IMR-90 (cell line): ENCODE measurements around the gene PRH1. TPM values are rescaled to one million over a fixed set of nuclear protein-coding genes. Genes with fewer than 3 reads are reported as not detected.

Experiments
- ATAC-seq: fragments of 200-7000 bp; cut with Tn5 transposase; 2 replicates; pipeline ENCODE4 v1.9.1; 2020; ENCODE audit warnings: low read depth, mild to moderate bottlenecking, moderate library complexity
- BruUV-seq: library from RNA; stranded (reverse); fragments of 400-500 nt; replicated peaks from 2 replicates; lab custom pipeline; 2021; lab: Mats Ljungman, UMichigan
- CTCF ChIA-PET: fragments of 300-600 bp; formaldehyde crosslinking; extraction: SDS; loops from one replicate; lab custom pipeline; 2021; ENCODE audit warnings: antibody characterized with exemption; lab: Yijun Ruan, JAX
- POLR2A ChIA-PET: fragments of 300-600 bp; sonication (Branson Sonifier 250); formaldehyde crosslinking; loops from one replicate; lab custom pipeline; 2022; ENCODE audit warnings: antibody characterized with exemption; ENCODE audit not compliant: unreplicated experiment; lab: Charles Lee
- DNase-seq: peaks from one replicate; pipeline ENCODE4 v3.0.0; 2013
- H2AFZ ChIP-seq: replicated peaks from 2 replicates; pipeline ENCODE3; 2013; ENCODE audit warnings: low read length, mild to moderate bottlenecking; ENCODE audit not compliant: poor library complexity
- H2AK5ac ChIP-seq: 2 replicates; pipeline ENCODE4 v1.6.1; 2013; ENCODE audit warnings: low read depth, low read length, inconsistent platforms
- H2AK9ac ChIP-seq: replicated peaks from 2 replicates; pipeline ENCODE3; 2013; ENCODE audit warnings: mild to moderate bottlenecking, low read depth, low read length, moderate library complexity; ENCODE audit not compliant: poor library complexity
- H2BK120ac ChIP-seq: 2 replicates; pipeline ENCODE4 v1.6.1; 2013; ENCODE audit warnings: low read depth, low read length, inconsistent platforms
- H2BK15ac ChIP-seq: 3 replicates; pipeline ENCODE4 v1.6.1; 2013; ENCODE audit warnings: low read depth, low read length, inconsistent platforms
- H2BK20ac ChIP-seq: 2 replicates; pipeline ENCODE4 v1.6.1; 2013; ENCODE audit warnings: low read depth, mild to moderate bottlenecking, inconsistent platforms, low read length, moderate library complexity
- H2BK5ac ChIP-seq: 2 replicates; pipeline ENCODE4 v1.6.1; 2013; ENCODE audit warnings: mild to moderate bottlenecking, low read depth, low read length, inconsistent platforms; ENCODE audit not compliant: poor library complexity, severe bottlenecking
- H3K14ac ChIP-seq: replicated peaks from 2 replicates; pipeline ENCODE4 v1.6.1; 2013; ENCODE audit warnings: low read depth, low read length, inconsistent platforms
- H3K18ac ChIP-seq: 2 replicates; pipeline ENCODE4 v1.6.1; 2013; ENCODE audit warnings: low read depth, low read length, control low read depth
- H3K23ac ChIP-seq: 2 replicates; pipeline ENCODE4 v1.6.1; 2013; ENCODE audit warnings: low read depth, low read length, inconsistent platforms
- H3K27ac ChIP-seq: 2 replicates; pipeline ENCODE4 v1.5.1; 2013; ENCODE audit warnings: mild to moderate bottlenecking, control low read depth, low read length; ENCODE audit not compliant: insufficient read depth
- H3K27me3 ChIP-seq: 2 replicates; pipeline ENCODE4 v1.6.1; 2013; ENCODE audit warnings: low read length; ENCODE audit not compliant: control insufficient read depth, insufficient read depth
- H3K36me3 ChIP-seq: 2 replicates; pipeline ENCODE4 v1.6.1; 2013; ENCODE audit warnings: low read length, mixed read lengths; ENCODE audit not compliant: control insufficient read depth, insufficient read depth
- H3K4ac ChIP-seq: 2 replicates; pipeline ENCODE4 v1.6.1; 2013; ENCODE audit warnings: low read depth, low read length, inconsistent platforms
- H3K4me1 ChIP-seq: 2 replicates; pipeline ENCODE4 v1.6.1; 2013; ENCODE audit warnings: low read length, mixed read lengths; ENCODE audit not compliant: control insufficient read depth, insufficient read depth
- H3K4me2 ChIP-seq: 2 replicates; pipeline ENCODE4 v1.6.1; 2013; ENCODE audit warnings: low read depth, mild to moderate bottlenecking, control low read depth, low read length, moderate library complexity
- H3K4me3 ChIP-seq: 2 replicates; pipeline ENCODE4 v1.5.1; 2013; ENCODE audit warnings: low read depth, mild to moderate bottlenecking, control low read depth, low read length, moderate library complexity; ENCODE audit not compliant: insufficient read depth
- H3K56ac ChIP-seq: 2 replicates; pipeline ENCODE4 v1.6.1; 2013; ENCODE audit warnings: low read length, inconsistent platforms; ENCODE audit not compliant: insufficient read depth; ENCODE audit errors: extremely low read depth
- H3K79me1 ChIP-seq, 2 experiments: 2 replicates each; pipeline ENCODE4 v1.6.1; 2013; ENCODE audit warnings: low read length in 2 of 2, inconsistent platforms in 1 of 2, low read depth in 1 of 2
- H3K9ac ChIP-seq: 2 replicates; pipeline ENCODE4 v1.6.1; 2013; ENCODE audit warnings: low read depth, low read length, control low read depth
- H3K9me1 ChIP-seq: 2 replicates; pipeline ENCODE4 v1.6.1; 2013; ENCODE audit warnings: low read length, inconsistent platforms; ENCODE audit not compliant: insufficient read depth
- H3K9me3 ChIP-seq: 2 replicates; pipeline ENCODE4 v1.6.1; 2013; ENCODE audit warnings: low read length; ENCODE audit not compliant: control insufficient read depth, insufficient read depth
- H4K20me1 ChIP-seq: 2 replicates; pipeline ENCODE4 v1.6.1; 2013; ENCODE audit warnings: low read length, inconsistent platforms; ENCODE audit not compliant: insufficient read depth
- H4K5ac ChIP-seq: 2 replicates; pipeline ENCODE4 v1.6.1; 2013; ENCODE audit warnings: mild to moderate bottlenecking, low read depth, low read length, control low read depth
- H4K8ac ChIP-seq, 2 experiments: 2 replicates each; pipeline ENCODE4 v1.6.1; 2013; ENCODE audit warnings: low read depth in 2 of 2, low read length in 2 of 2, control low read depth in 1 of 2, inconsistent platforms in 1 of 2
- H4K91ac ChIP-seq: 2 replicates; pipeline ENCODE4 v1.6.1; 2013; ENCODE audit warnings: low read depth, low read length, inconsistent platforms; ENCODE audit not compliant: insufficient read depth
- BHLHE40 ChIP-seq: fragments of 150-350 bp; IDR thresholded peaks from 2 replicates; pipeline ENCODE4 v1.6.1; 2016; ENCODE audit warnings: mild to moderate bottlenecking, low read depth, low read length
- CEBPB ChIP-seq: IDR thresholded peaks from 2 replicates; pipeline ENCODE4 v1.6.1; 2012; ENCODE audit warnings: low read depth, low read length, improper control_type of control experiment
- MAFK ChIP-seq: IDR thresholded peaks from 2 replicates; pipeline ENCODE4 v1.6.1; 2012; ENCODE audit warnings: low read depth, low read length, improper control_type of control experiment
- MXI1 ChIP-seq: IDR thresholded peaks from 2 replicates; pipeline ENCODE4 v1.6.1; 2012; ENCODE audit warnings: low read depth, mild to moderate bottlenecking, low read length, moderate library complexity, borderline replicate concordance
- NFE2L2 ChIP-seq: fragments of 150-350 bp; IDR thresholded peaks from 2 replicates; pipeline ENCODE4 v1.6.1; 2016; ENCODE audit warnings: low read depth, mild to moderate bottlenecking, low read length
- RAD21 ChIP-seq: IDR thresholded peaks from 2 replicates; pipeline ENCODE4 v1.6.1; 2012; ENCODE audit warnings: low read length, improper control_type of control experiment
- RCOR1 ChIP-seq: IDR thresholded peaks from 2 replicates; pipeline ENCODE4 v1.6.1; 2012; ENCODE audit warnings: mild to moderate bottlenecking, low read length, improper control_type of control experiment; ENCODE audit not compliant: insufficient replicate concordance
- SMC3 ChIP-seq: fragments of 150-350 bp; IDR thresholded peaks from 2 replicates; pipeline ENCODE4 v1.6.1; 2016; ENCODE audit warnings: low read depth, mild to moderate bottlenecking, antibody characterized with exemption, low read length, moderate library complexity
- WGBS, 2 experiments: methylation state at CpG; one replicate each; pipeline versions ENCODE4 v1.1.5 to v1.1.7; 2013; ENCODE audit warnings: missing lambda C conversion rate in 2 of 2; ENCODE audit not compliant: insufficient read length in 1 of 2; ENCODE audit errors: extremely low coverage in 2 of 2; 5-methylcytosine and 5-hydroxymethylcytosine counted together
- dilution Hi-C: fragments of 300-500 bp; cut with HindIII; formaldehyde crosslinking; loops from one replicate; pipeline ENCODE4 v1.14.3; 2018; ENCODE audit warnings: low sequenced_read_pairs; ENCODE audit not compliant: unreplicated experiment
- in situ Hi-C: fragments of 300-500 bp; cut with MboI; formaldehyde crosslinking; loops from 3 replicates; pipeline ENCODE4 v1.14.3; 2019; ENCODE audit warnings: low sequenced_read_pairs, inconsistent platforms, mixed read lengths
- intact Hi-C: fragments of 100-400 bp; cut with micrococcal nuclease; formaldehyde crosslinking; loops from 2 replicates; pipeline ENCODE4 v1.10.0; 2022
- polyA plus RNA-seq, 3 experiments: library from polyadenylated mRNA; depleted of rRNA; stranded (reverse); fragments of >200 nt; gene quantifications; 2 replicates each; pipeline ENCODE4 v1.2.3, GENCODE V29; 2012; ENCODE audit warnings: low replicate concordance in 1 of 3
- total RNA-seq: library from RNA; depleted of rRNA; stranded (reverse); fragments of >200 nt; gene quantifications from 2 replicates; pipeline ENCODE4 v1.2.3, GENCODE V29; 2012
- TF ChIP-seq, protein P1 (sequence below): conservative IDR thresholded peaks from 2 replicates; pipeline ENCODE4 v1.5.1; 2012; ENCODE audit warnings: mild to moderate bottlenecking, low read depth, low read length, improper control_type of control experiment
- TF ChIP-seq, protein P2 (sequence below): fragments of 150-350 bp; IDR thresholded peaks from 2 replicates; pipeline ENCODE4 v1.6.1; 2016; ENCODE audit warnings: low read depth, mild to moderate bottlenecking, low read length, moderate library complexity, borderline replicate concordance

PRH1 gene
- total and polyA plus RNA-seq, 2 of the 4 experiments (the other 2 are of a cell fraction): 3.0 to 18.8 TPM

DNA sequence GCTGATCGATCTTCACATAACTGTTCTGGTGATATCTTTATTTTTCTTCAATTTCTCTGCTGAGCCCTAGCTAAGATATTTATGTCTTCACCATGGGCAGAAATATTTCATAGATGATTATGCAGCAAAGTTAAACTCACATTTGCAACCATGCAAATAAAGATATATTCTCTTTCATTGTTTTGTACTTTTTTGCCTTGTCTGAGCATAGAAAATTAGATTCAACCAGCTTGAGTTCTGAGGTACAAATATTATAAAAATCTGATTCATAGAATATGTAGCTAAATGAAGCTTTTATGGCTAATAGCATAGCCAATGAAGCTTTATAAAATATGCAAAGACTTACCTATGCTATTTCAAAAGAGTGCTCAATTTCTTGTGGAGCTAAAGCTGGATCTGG lies 25.4 kb upstream of the PRH1 start, which contains the start of gene TAS2R13:
TSS of gene TAS2R13 (minus strand) at position 101 of the 400 bp plus-strand sequence. CDS start 264 bp downstream, outside the sequence.
- H3K9ac ChIP-seq: no peak within 1 kb of the TSS
- H3K23ac ChIP-seq: no peak within 1 kb of the TSS
- ATAC-seq (no peak), DNase-seq (no peak)
- BruUV-seq: no TSS peak
- no peaks in the 10 kb centered on the region for H3K9me3 ChIP-seq
- intact Hi-C loops: no loop called here
- no peak within 1 kb of the TSS for H3K27ac ChIP-seq
- H2BK20ac ChIP-seq: no peak within 1 kb of the TSS
- no peaks in the 10 kb centered on the region for H3K27me3 ChIP-seq
- H3K18ac ChIP-seq: no peak within 1 kb of the TSS
- H2BK5ac ChIP-seq: no peak within 1 kb of the TSS
- no peak within 1 kb of the TSS for H2BK15ac ChIP-seq
- no CpG with 5 or more reads among the region's 1 CpG for WGBS, 2 experiments
- no peak within 1 kb of the TSS for H4K5ac ChIP-seq
- ChIA-PET CTCF (interaction anchor here (0.5 to 1.0 kb wide), 2 partner anchors 9 to 10 kb away, joined by 3 to 4 read pairs; no protein-coding TSS in a partner anchor), POLR2A (no interaction called here)
- H3K9me1 ChIP-seq: no peaks in the 10 kb centered on the region
- in situ Hi-C loops: no loop called here
- no peak within 1 kb of the TSS for H2AFZ ChIP-seq
- H2AK9ac ChIP-seq: no peak within 1 kb of the TSS
- no peak within 1 kb of the TSS for H4K8ac ChIP-seq
- H3K56ac ChIP-seq: no peak within 1 kb of the TSS
- dilution Hi-C loops: no loop called here
- no peak within 1 kb of the TSS for H3K4ac ChIP-seq
- H2AK5ac ChIP-seq: no peak within 1 kb of the TSS
- H3K79me1 ChIP-seq: no peaks in the 10 kb centered on the region; a peak in 1 of 4 replicates
- H3K4me2 ChIP-seq: no peak within 1 kb of the TSS
- no peak within 1 kb of the TSS for H2BK120ac ChIP-seq
- no peak within 1 kb of the TSS for H3K14ac ChIP-seq
- H3K4me1 ChIP-seq: no peaks in the 10 kb centered on the region
- no peaks in the 10 kb centered on the region for H4K20me1 ChIP-seq
- TF ChIP-seq, protein P1, sequence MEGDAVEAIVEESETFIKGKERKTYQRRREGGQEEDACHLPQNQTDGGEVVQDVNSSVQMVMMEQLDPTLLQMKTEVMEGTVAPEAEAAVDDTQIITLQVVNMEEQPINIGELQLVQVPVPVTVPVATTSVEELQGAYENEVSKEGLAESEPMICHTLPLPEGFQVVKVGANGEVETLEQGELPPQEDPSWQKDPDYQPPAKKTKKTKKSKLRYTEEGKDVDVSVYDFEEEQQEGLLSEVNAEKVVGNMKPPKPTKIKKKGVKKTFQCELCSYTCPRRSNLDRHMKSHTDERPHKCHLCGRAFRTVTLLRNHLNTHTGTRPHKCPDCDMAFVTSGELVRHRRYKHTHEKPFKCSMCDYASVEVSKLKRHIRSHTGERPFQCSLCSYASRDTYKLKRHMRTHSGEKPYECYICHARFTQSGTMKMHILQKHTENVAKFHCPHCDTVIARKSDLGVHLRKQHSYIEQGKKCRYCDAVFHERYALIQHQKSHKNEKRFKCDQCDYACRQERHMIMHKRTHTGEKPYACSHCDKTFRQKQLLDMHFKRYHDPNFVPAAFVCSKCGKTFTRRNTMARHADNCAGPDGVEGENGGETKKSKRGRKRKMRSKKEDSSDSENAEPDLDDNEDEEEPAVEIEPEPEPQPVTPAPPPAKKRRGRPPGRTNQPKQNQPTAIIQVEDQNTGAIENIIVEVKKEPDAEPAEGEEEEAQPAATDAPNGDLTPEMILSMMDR: no peak
- TF ChIP-seq NFE2L2 (no peak), SMC3 (no peak), MAFK (no peak), MXI1 (no peak), CEBPB (no peak), BHLHE40 (no peak), RAD21 (no peak), RCOR1 (no peak)
- TF ChIP-seq, protein P2, sequence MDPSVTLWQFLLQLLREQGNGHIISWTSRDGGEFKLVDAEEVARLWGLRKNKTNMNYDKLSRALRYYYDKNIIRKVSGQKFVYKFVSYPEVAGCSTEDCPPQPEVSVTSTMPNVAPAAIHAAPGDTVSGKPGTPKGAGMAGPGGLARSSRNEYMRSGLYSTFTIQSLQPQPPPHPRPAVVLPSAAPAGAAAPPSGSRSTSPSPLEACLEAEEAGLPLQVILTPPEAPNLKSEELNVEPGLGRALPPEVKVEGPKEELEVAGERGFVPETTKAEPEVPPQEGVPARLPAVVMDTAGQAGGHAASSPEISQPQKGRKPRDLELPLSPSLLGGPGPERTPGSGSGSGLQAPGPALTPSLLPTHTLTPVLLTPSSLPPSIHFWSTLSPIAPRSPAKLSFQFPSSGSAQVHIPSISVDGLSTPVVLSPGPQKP: no peak
- no peaks in the 10 kb centered on the region for H3K36me3 ChIP-seq
- H3K4me3 ChIP-seq: no peak within 1 kb of the TSS
- no peak within 1 kb of the TSS for H4K91ac ChIP-seq
